GM10266 (cell line): ENCODE data around the gene NLK.

ENCODE experiments used
- DNase-seq: peaks from one replicate; pipeline ENCODE4 v3.0.0; 2012; ENCODE audit errors: extremely low spot score
- TF ChIP-seq, protein P1 (sequence below): IDR thresholded peaks from 2 replicates; pipeline ENCODE4 v1.5.1; 2012; ENCODE audit warnings: mild to moderate bottlenecking, low read depth; ENCODE audit not compliant: control insufficient read depth, insufficient read depth; ENCODE audit errors: missing control alignments

The NLK gene

DNA sequence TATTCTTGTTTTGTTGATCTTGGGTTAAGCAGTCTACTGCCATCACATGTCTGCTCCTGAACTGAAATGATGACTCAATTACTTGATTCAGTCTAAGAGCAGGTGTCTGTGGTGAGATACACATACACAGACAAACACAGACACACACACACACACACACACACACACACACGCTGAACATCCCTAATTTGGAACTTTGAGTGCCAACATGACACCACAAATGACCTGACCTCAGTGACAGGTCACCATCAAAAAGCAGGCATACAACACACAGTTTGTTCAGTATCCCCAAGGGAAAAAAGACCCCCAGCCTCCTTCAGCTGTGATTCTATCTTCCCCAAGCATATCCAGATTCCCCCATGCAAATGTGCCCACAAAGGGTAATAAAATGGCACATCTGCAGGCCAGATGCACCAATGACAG lies 146.4 kb downstream of the NLK start:
- no peak for DNase-seq
- TF ChIP-seq, protein P1, sequence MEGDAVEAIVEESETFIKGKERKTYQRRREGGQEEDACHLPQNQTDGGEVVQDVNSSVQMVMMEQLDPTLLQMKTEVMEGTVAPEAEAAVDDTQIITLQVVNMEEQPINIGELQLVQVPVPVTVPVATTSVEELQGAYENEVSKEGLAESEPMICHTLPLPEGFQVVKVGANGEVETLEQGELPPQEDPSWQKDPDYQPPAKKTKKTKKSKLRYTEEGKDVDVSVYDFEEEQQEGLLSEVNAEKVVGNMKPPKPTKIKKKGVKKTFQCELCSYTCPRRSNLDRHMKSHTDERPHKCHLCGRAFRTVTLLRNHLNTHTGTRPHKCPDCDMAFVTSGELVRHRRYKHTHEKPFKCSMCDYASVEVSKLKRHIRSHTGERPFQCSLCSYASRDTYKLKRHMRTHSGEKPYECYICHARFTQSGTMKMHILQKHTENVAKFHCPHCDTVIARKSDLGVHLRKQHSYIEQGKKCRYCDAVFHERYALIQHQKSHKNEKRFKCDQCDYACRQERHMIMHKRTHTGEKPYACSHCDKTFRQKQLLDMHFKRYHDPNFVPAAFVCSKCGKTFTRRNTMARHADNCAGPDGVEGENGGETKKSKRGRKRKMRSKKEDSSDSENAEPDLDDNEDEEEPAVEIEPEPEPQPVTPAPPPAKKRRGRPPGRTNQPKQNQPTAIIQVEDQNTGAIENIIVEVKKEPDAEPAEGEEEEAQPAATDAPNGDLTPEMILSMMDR, result no peak

DNA sequence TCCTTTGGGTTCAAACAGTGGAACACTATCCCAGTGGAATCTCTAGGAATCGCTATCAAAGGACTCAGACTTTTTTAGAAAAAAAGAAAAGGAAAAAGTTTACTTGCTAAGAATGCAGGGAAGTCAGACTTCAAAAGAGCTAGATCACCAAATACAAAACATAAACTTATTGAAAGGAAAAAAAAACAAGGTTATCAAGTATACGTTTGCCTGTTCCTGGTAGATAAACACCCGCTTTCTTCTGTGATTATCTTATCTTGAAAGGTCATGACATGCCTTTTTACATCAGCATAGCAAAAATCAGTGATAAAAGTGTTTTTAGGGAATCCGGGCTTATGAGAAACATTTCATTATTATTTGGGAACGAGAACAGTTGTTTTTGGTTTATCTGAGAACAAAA lies 147.2 kb downstream of the NLK start:
- TF ChIP-seq, protein P1, result no peak

DNA sequence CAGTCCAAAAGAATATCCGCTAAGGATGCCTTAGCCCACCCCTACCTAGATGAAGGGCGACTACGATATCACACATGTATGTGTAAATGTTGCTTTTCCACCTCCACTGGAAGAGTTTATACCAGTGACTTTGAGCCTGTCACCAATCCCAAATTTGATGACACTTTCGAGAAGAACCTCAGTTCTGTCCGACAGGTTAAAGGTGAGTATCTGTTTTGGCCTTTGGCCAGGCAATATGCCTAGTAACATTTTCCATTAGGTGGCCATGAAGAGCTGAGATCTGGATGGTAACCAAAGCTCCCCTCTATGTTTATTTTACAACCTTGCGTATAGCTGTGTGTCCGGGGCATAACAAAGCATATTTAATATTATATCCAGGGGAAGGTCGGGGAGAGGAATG lies 148.5 kb downstream of the NLK start:
- TF ChIP-seq, protein P1, result no peak

More for the DNA sequence above, 147.2 kb downstream of the NLK start:
- DNase-seq, result no peak

DNA sequence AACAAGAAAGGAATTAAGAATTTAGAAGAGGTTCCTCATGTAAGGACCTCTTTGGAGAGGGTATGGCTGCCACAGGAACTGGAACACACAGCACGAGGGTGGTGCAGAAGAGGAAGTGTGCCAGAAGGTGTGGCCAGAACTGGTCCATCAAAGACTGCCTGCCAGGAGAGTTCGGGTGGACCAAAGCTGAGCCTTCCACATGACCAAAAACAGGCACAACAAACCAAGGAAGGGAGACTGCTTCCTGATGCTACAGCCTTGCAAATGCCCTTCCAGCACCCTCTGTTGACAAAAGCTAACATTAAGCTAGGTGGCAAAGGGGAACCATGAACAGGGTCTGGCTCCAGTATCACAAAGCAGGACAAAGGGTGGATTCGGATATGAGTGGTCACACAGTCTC lies 150.8 kb downstream of the NLK start:
- no peak for DNase-seq
- TF ChIP-seq, protein P1, result peak; percentile 7

More for the DNA sequence above, 148.5 kb downstream of the NLK start:
- no peak for DNase-seq

DNA sequence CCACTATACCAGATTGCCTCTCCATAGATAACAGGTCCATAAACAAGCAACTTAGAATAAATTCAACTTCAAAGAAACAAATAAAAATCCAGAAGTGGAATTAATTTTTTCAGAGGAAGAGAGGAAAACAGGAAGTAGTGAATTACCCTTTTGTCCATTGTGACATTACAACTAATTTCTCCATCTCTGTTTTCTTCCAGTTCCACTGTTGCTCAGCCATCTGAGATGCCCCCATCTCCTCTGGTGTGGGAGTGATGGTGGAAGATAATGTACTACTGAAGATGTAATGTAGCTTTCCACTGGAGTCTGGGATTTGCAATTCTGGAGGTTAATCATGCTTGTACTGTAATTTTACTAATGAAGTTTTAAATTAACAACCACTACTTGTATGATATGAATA lies 151.9 kb downstream of the NLK start:
- DNase-seq, result no peak
- TF ChIP-seq, protein P1, result no peak

DNA sequence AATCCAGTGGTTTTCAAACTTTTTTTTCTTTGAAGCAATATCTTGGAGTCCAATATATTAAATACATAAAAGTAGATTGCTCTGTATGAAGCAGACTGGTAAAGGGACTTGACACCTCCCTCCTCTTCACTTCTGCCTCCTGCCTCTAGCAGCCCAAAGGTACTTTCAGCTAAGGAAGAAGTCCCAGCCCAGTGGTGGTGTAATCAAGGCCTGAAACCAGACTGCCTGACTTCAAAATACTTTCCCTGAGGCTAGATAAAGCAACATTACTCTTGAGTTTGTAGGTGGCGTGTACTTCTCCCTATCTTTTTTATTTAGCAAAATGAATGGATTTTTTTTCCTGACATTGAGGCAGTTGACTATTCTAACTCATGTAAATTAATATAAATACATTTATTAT lies 154.2 kb downstream of the NLK start:
- DNase-seq, result no peak
- TF ChIP-seq, protein P1, result no peak

DNA sequence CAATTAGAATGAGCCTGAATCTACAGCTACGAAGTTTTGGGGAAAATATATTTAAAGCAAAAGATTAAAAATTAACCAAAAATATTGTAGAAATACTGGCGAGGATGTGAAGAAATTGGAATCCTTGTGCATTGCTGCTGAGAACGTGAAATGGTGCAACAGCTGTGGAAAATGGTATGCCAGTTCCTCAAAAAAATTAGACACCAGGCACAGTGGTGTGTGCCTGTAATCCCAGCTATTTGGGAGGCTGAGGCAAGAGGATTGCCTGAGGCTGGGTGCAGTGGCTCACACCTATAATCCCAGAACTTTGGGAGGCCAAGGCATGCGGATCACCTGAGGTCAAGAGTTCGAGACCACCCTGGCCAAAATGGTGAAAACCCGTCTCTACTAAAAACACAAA lies 156.6 kb downstream of the NLK start:
- DNase-seq, result no peak
- TF ChIP-seq, protein P1, result no peak
